HEK293T (cell line): Measurements from ENCODE around the gene KIF16B.

Experiments
- BHLHE40 ChIP-seq: fragments of 450-650 bp; IDR thresholded peaks from 2 replicates; pipeline ENCODE4 v1.6.1; 2016; ENCODE audit warnings: mild to moderate bottlenecking, moderate library complexity, borderline replicate concordance
- HDGF ChIP-seq: fragments of 450-650 bp; IDR thresholded peaks from 2 replicates; pipeline ENCODE4 v1.6.1; 2017; ENCODE audit warnings: antibody characterized with exemption, borderline replicate concordance
- SP1 ChIP-seq: fragments of 450-650 bp; IDR thresholded peaks from 2 replicates; pipeline ENCODE4 v1.6.1; 2017
- SUZ12 ChIP-seq: fragments of 450-650 bp; IDR thresholded peaks from 2 replicates; pipeline ENCODE4 v1.6.1; 2016; ENCODE audit warnings: mild to moderate bottlenecking
- TF ChIP-seq, protein P1 (sequence below): fragments of 450-650 bp; IDR thresholded peaks from 2 replicates; pipeline ENCODE4 v1.6.1; 2016

DNA sequence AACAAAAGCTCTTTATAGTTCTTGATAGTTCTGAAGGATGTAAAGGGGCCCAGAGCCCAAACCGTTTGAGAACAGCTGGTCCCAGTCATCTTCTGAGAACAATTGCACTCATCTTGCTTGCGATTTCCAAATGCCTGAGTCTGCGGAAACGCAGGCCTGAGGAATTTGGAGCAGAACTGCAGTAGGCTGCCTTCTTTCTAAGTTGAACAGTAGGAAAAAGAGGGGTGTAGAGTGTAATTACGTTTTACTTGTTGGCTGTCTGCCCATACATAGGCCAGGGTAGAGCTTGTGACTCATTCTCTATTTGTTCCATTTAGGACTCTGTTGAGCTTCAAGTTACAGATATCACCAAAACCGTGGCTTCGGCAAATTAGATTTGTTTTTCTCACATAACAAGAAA is 42.0 kb upstream of the KIF16B start:
- TF ChIP-seq SP1 (no peak), HDGF (no peak), SUZ12 (no peak), BHLHE40 (no peak)
- TF ChIP-seq, protein P1, sequence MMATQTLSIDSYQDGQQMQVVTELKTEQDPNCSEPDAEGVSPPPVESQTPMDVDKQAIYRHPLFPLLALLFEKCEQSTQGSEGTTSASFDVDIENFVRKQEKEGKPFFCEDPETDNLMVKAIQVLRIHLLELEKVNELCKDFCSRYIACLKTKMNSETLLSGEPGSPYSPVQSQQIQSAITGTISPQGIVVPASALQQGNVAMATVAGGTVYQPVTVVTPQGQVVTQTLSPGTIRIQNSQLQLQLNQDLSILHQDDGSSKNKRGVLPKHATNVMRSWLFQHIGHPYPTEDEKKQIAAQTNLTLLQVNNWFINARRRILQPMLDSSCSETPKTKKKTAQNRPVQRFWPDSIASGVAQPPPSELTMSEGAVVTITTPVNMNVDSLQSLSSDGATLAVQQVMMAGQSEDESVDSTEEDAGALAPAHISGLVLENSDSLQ, result no peak
